HCT116 (cell line): ENCODE data around the gene CCDC24. TPM values are rescaled to one million over a fixed set of nuclear protein-coding genes. Genes with fewer than 3 reads are reported as not detected.

Experiments
- ATAC-seq: fragments of 200-7000 bp; cut with Tn5 transposase; 2 replicates; pipeline ENCODE4 v1.9.1; 2020; ENCODE audit warnings: mild to moderate bottlenecking, moderate library complexity
- BruUV-seq: library from RNA; stranded (reverse); fragments of 400-500 nt; replicated peaks from 2 replicates; lab custom pipeline; 2021; lab: Mats Ljungman, UMichigan
- CTCF ChIA-PET: fragments of 300-600 bp; sonication (Branson Sonifier 250); formaldehyde crosslinking; loops from one replicate; lab custom pipeline; 2021; ENCODE audit warnings: antibody characterized with exemption; lab: Charles Lee
- POLR2A ChIA-PET: fragments of 300-600, 350-600 bp; sonication (Branson Sonifier 250); formaldehyde crosslinking; loops from one replicate; lab custom pipeline; 2021; ENCODE audit warnings: antibody characterized with exemption; lab: Charles Lee
- RAD21 ChIA-PET, 2 experiments: fragments of 300-600 bp; sonication (Branson Sonifier 250); formaldehyde crosslinking; loops; one replicate each; lab custom pipeline; 2023; ENCODE audit warnings: low total read pairs in 2 of 2; ENCODE audit not compliant: uncharacterized antibody in 2 of 2, unreplicated experiment in 2 of 2, low non-redundant PET in 1 of 2; lab: Charles Lee
- DNase-seq: peaks from one replicate; pipeline ENCODE4 v3.0.0-alpha.2; 2010; ENCODE audit warnings: low read depth, low spot score
- H2AFZ ChIP-seq: fragments of 200-600 bp; shearing (Covaris generic), sonication (generic); 2 replicates; pipeline ENCODE4 v1.6.1; 2017; ENCODE audit warnings: low read depth, mixed run types, mixed read lengths, antibody characterized with exemption, low read length; ENCODE audit not compliant: poor library complexity, severe bottlenecking
- H3K27ac ChIP-seq: 2 replicates; pipeline ENCODE4 v1.5.1; 2012; ENCODE audit warnings: low read depth, low read length
- H3K27me3 ChIP-seq: fragments of 200-600 bp; sonication (generic); 2 replicates; pipeline ENCODE4 v1.6.1; 2016; ENCODE audit warnings: mixed run types, low read length, mixed read lengths; ENCODE audit not compliant: insufficient read depth
- H3K36me3 ChIP-seq, 2 experiments: fragments of 200-500 bp in 1 of 2; fragments of 200-600 bp in 1 of 2; sonication (Bioruptor generic) in 1 of 2; sonication (generic) in 1 of 2; 2 replicates each; pipeline versions ENCODE4 v1.5.1 to v1.6.1; 2014 to 2016; ENCODE audit warnings: low read length in 2 of 2, inconsistent platforms in 1 of 2, mixed read lengths in 1 of 2, mixed run types in 1 of 2; ENCODE audit not compliant: insufficient read depth in 2 of 2, control insufficient read depth in 1 of 2
- H3K4me1 ChIP-seq, 2 experiments: fragments of 200-600 bp in 1 of 2; sonication (generic) in 1 of 2; 2 replicates each; pipeline versions ENCODE4 v1.5.1 to v1.6.1; 2012 to 2017; ENCODE audit warnings: low read length in 2 of 2, inconsistent platforms in 1 of 2, mild to moderate bottlenecking in 1 of 2, mixed read lengths in 1 of 2, mixed run types in 1 of 2, moderate library complexity in 1 of 2; ENCODE audit not compliant: insufficient read depth in 2 of 2, control insufficient read depth in 1 of 2
- H3K4me2 ChIP-seq: fragments of 200-600 bp; sonication (generic); 2 replicates; pipeline ENCODE4 v1.6.1; 2017; ENCODE audit warnings: mixed run types, low read length, mixed read lengths
- H3K4me3 ChIP-seq, 2 experiments: fragments of 200-600 bp in 1 of 2; sonication (generic) in 1 of 2; replicated peaks in 1 of 2; 2 replicates each; pipeline ENCODE4 v1.5.1; 2011 to 2016; ENCODE audit warnings: low read length in 2 of 2, control low read depth in 1 of 2, low read depth in 1 of 2, mild to moderate bottlenecking in 1 of 2, mixed read lengths in 1 of 2, mixed run types in 1 of 2
- H3K79me2 ChIP-seq: fragments of 200-600 bp; sonication (generic); 2 replicates; pipeline ENCODE4 v1.6.1; 2017; ENCODE audit warnings: mild to moderate bottlenecking, mixed run types, low read length, moderate library complexity, mixed read lengths; ENCODE audit not compliant: insufficient read depth
- H3K9ac ChIP-seq: fragments of 200-600 bp; sonication (generic); 2 replicates; pipeline ENCODE4 v1.6.1; 2016; ENCODE audit warnings: low read length, mixed read lengths
- H3K9me2 ChIP-seq: fragments of 200-600 bp; sonication (generic), shearing (Covaris generic); 2 replicates; pipeline ENCODE4 v1.6.1; 2017; ENCODE audit warnings: mixed run types, mild to moderate bottlenecking, moderate library complexity; ENCODE audit not compliant: insufficient read depth
- H3K9me3 ChIP-seq, 2 experiments: fragments of 200-500 bp in 1 of 2; fragments of 200-600 bp in 1 of 2; sonication (Bioruptor generic) in 1 of 2; sonication (generic) in 1 of 2; 2 replicates each; pipeline ENCODE4 v1.6.1; 2014 to 2017; ENCODE audit warnings: low read length in 2 of 2, mixed read lengths in 2 of 2, inconsistent platforms in 1 of 2, low read depth in 1 of 2, mild to moderate bottlenecking in 1 of 2, mixed run types in 1 of 2, moderate library complexity in 1 of 2; ENCODE audit not compliant: control insufficient read depth in 1 of 2, insufficient read depth in 1 of 2
- H4K20me1 ChIP-seq: fragments of 200-600 bp; sonication (generic), shearing (Covaris generic); 2 replicates; pipeline ENCODE4 v1.6.1; 2017; ENCODE audit warnings: mixed run types, mild to moderate bottlenecking, moderate library complexity; ENCODE audit not compliant: insufficient read depth
- ATF3 ChIP-seq: IDR thresholded peaks from 2 replicates; pipeline ENCODE4 v1.6.1; 2012
- CBX3 ChIP-seq: IDR thresholded peaks from 2 replicates; pipeline ENCODE4 v1.6.1; 2012; ENCODE audit warnings: low read depth
- CEBPB ChIP-seq: IDR thresholded peaks from 2 replicates; pipeline ENCODE4 v1.6.1; 2012; ENCODE audit warnings: low read depth
- ELF1 ChIP-seq: IDR thresholded peaks from 2 replicates; pipeline ENCODE4 v1.6.1; 2012; ENCODE audit warnings: low read depth, borderline replicate concordance
- SRF ChIP-seq: IDR thresholded peaks from 2 replicates; pipeline ENCODE4 v1.6.1; 2012; ENCODE audit warnings: low read depth
- TCF7L2 ChIP-seq: IDR thresholded peaks from 2 replicates; pipeline ENCODE4 v1.7.0; 2011; ENCODE audit warnings: borderline replicate concordance, inconsistent platforms; ENCODE audit not compliant: insufficient read depth, insufficient read length; ENCODE audit errors: extremely low read depth
- intact Hi-C: fragments of 100-400 bp; cut with micrococcal nuclease; formaldehyde crosslinking; loops from 2 replicates; pipeline ENCODE4 v1.10.0; 2022
- total RNA-seq: library from RNA; stranded (reverse); gene quantifications from one replicate; pipeline ENCODE4 v1.2.1, GENCODE V29; 2021; ENCODE audit not compliant: unreplicated experiment
- TF ChIP-seq, protein P1 (sequence below): IDR thresholded peaks from 2 replicates; pipeline ENCODE4 v1.6.1; 2012; ENCODE audit warnings: low read depth

The CCDC24 gene
- total RNA-seq, 1 experiment from 2014 or later: 23.3 TPM

GRCh38 chr1:43979261-43979527 is 12.2 kb upstream of the CCDC24 start:
- intact Hi-C loops: no loop called here
- Histone ChIP-seq H3K4me3 (peak overlapping the region; percentile 71 to 81), H3K9me3 (no peaks in the 10 kb centered on the region), H3K9ac (peak overlapping the region; percentile 85), H3K9me2 (no peaks in the 10 kb centered on the region), H3K4me1 (peaks cover 14 to 48% of the 10 kb centered on the region in 2 experiments; a peak in 3 of 4 replicates), H3K27me3 (no peaks in the 10 kb centered on the region), H4K20me1 (no peaks in the 10 kb centered on the region), H3K36me3 (peaks cover 6 to 38% of the 10 kb centered on the region in 2 experiments; a peak in 3 of 4 replicates), H3K4me2 (peak overlapping the region; percentile 87), H2AFZ (no peak overlapping the region), H3K27ac (peak overlapping the region; percentile 81), H3K79me2 (peaks cover 80% of the 10 kb centered on the region)
- RAD21 ChIA-PET: no interaction called here
- ATAC-seq (peak; percentile 2), DNase-seq (no peak)
- CTCF ChIA-PET: interaction anchor here (1.6 kb wide), 1 partner anchor 216 kb away, joined by 3 read pairs; no protein-coding TSS in a partner anchor
- POLR2A ChIA-PET: no interaction called here
- no TSS peak for BruUV-seq
- no peak for TF ChIP-seq ATF3
- TF ChIP-seq ELF1: no peak
- no peak for TF ChIP-seq TCF7L2
- no peak for TF ChIP-seq CEBPB
- TF ChIP-seq CBX3: no peak
- TF ChIP-seq, protein P1, sequence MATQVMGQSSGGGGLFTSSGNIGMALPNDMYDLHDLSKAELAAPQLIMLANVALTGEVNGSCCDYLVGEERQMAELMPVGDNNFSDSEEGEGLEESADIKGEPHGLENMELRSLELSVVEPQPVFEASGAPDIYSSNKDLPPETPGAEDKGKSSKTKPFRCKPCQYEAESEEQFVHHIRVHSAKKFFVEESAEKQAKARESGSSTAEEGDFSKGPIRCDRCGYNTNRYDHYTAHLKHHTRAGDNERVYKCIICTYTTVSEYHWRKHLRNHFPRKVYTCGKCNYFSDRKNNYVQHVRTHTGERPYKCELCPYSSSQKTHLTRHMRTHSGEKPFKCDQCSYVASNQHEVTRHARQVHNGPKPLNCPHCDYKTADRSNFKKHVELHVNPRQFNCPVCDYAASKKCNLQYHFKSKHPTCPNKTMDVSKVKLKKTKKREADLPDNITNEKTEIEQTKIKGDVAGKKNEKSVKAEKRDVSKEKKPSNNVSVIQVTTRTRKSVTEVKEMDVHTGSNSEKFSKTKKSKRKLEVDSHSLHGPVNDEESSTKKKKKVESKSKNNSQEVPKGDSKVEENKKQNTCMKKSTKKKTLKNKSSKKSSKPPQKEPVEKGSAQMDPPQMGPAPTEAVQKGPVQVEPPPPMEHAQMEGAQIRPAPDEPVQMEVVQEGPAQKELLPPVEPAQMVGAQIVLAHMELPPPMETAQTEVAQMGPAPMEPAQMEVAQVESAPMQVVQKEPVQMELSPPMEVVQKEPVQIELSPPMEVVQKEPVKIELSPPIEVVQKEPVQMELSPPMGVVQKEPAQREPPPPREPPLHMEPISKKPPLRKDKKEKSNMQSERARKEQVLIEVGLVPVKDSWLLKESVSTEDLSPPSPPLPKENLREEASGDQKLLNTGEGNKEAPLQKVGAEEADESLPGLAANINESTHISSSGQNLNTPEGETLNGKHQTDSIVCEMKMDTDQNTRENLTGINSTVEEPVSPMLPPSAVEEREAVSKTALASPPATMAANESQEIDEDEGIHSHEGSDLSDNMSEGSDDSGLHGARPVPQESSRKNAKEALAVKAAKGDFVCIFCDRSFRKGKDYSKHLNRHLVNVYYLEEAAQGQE: no peak
- no peak for TF ChIP-seq SRF
